PC-3 (cell line): ENCODE data around the gene ICE1.

Experiments used
- EZH2 ChIP-seq: fragments of 300-600 bp; sonication (generic); IDR thresholded peaks from one replicate; pipeline ENCODE4 v1.6.1; 2017; ENCODE audit warnings: antibody characterized with exemption, mild to moderate bottlenecking, low read length; ENCODE audit not compliant: unreplicated experiment
- EZH2phosphoT487 ChIP-seq: fragments of 300-600 bp; sonication (generic); IDR thresholded peaks from 2 replicates; pipeline ENCODE4 v1.6.1; 2018; ENCODE audit warnings: mild to moderate bottlenecking, antibody characterized with exemption, low read length, borderline replicate concordance
- TF ChIP-seq, protein P1 (sequence below): fragments of 300-600 bp; sonication (generic); conservative IDR thresholded peaks from 2 replicates; pipeline ENCODE4 v1.5.1; 2017; ENCODE audit warnings: antibody characterized with exemption, low read depth, mild to moderate bottlenecking, low read length

DNA sequence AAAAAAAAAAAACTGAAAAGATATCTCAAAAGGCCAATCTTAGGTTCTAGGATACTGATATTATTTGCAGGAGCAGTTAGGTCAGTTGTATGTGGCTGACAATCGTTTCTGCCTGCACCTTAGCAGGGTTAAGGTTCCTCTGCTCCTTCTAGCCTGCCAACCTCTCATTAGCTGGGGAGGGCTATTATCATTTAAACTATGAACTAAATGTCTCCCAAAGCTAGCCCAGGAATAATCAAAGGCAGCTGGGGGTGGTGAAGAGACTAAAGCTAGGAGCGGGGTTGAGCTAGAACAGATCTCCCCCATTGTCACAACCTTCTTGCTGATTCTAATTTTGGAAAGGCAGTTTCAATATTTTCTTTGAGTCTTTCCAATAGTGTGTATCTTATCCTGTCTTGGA lies 99.9 kb downstream of the ICE1 start:
- TF ChIP-seq, protein P1, sequence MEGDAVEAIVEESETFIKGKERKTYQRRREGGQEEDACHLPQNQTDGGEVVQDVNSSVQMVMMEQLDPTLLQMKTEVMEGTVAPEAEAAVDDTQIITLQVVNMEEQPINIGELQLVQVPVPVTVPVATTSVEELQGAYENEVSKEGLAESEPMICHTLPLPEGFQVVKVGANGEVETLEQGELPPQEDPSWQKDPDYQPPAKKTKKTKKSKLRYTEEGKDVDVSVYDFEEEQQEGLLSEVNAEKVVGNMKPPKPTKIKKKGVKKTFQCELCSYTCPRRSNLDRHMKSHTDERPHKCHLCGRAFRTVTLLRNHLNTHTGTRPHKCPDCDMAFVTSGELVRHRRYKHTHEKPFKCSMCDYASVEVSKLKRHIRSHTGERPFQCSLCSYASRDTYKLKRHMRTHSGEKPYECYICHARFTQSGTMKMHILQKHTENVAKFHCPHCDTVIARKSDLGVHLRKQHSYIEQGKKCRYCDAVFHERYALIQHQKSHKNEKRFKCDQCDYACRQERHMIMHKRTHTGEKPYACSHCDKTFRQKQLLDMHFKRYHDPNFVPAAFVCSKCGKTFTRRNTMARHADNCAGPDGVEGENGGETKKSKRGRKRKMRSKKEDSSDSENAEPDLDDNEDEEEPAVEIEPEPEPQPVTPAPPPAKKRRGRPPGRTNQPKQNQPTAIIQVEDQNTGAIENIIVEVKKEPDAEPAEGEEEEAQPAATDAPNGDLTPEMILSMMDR: no peak
- TF ChIP-seq EZH2 (no peak), EZH2phosphoT487 (no peak)
